Activated gamma-delta T cell treated with anti-CD3 and anti-CD28 coated beads, Interleukin-2, amount 50 U/mL, for 16 hours (primary cell): ENCODE results near the gene LMTK3.

ENCODE experiments used
- DNase-seq: peaks from one replicate; pipeline ENCODE4 v3.0.0-alpha.2; 2020; ENCODE audit warnings: low read depth

Gene LMTK3

GRCh38 chr19:48511800-48512503 lies at the start of gene LMTK3:
Gene LMTK3 (minus strand): TSS chr19:48511835. CDS start chr19:48511576, 259 bp downstream.
- DNase-seq = peak; percentile 63

- DNase-seq = no peak
Measured at GRCh38 chr19:48561412-48561811, 49.8 kb upstream of the LMTK3 start.

- no peak for DNase-seq
Measured at GRCh38 chr19:48560095-48560530, 48.5 kb upstream of the LMTK3 start.

GRCh38 chr19:48558018-48558684 lies 46.5 kb upstream of the LMTK3 start:
- DNase-seq = no peak

GRCh38 chr19:48556825-48557224 lies 45.2 kb upstream of the LMTK3 start:
- no peak for DNase-seq

GRCh38 chr19:48556163-48556562 lies 44.5 kb upstream of the LMTK3 start:
- no peak for DNase-seq

- DNase-seq = no peak
Measured at GRCh38 chr19:48554385-48555091, 42.9 kb upstream of the LMTK3 start.

GRCh38 chr19:48553676-48554384 lies 42.2 kb upstream of the LMTK3 start:
- DNase-seq = no peak

- no peak for DNase-seq
Measured at GRCh38 chr19:48552406-48553322, 41.0 kb upstream of the LMTK3 start.

- DNase-seq = no peak
Measured at GRCh38 chr19:48551437-48552302, 40.0 kb upstream of the LMTK3 start, which contains the start of gene SULT2B1. Gene SULT2B1 (plus strand): TSS chr19:48552172. CDS start chr19:48552253, 81 bp downstream.

- no peak for DNase-seq
Measured at GRCh38 chr19:48549380-48549779, 37.7 kb upstream of the LMTK3 start.

- DNase-seq = no peak
Measured at GRCh38 chr19:48548253-48548911, 36.7 kb upstream of the LMTK3 start.

GRCh38 chr19:48547722-48548121 lies 36.1 kb upstream of the LMTK3 start:
- no peak for DNase-seq

GRCh38 chr19:48544856-48545750 lies 33.5 kb upstream of the LMTK3 start:
- DNase-seq = no peak

- no peak for DNase-seq
Measured at GRCh38 chr19:48543121-48543710, 31.6 kb upstream of the LMTK3 start.

GRCh38 chr19:48541813-48542212 lies 30.2 kb upstream of the LMTK3 start:
- no peak for DNase-seq

GRCh38 chr19:48540110-48540509 lies 28.5 kb upstream of the LMTK3 start:
- no peak for DNase-seq

- DNase-seq = no peak
Measured at GRCh38 chr19:48539503-48540096, 28.0 kb upstream of the LMTK3 start.
